HG03354 (cell line): ENCODE data around the gene PPCS.
A peak's percentile ranks its signal among the peaks of the same experiment; 100 is the strongest.

Experiments used
- ATAC-seq: cut with Tn5 transposase; IDR thresholded peaks from one replicate; pipeline ENCODE4 v1.9.1; 2021; ENCODE audit warnings: mild to moderate bottlenecking; ENCODE audit not compliant: unreplicated experiment, poor library complexity, severe bottlenecking

Gene PPCS

GRCh38 chr1:42456010-42456753 lies at the start of gene PPCS, which contains the start of gene ZMYND12:
TSS of gene PPCS (plus strand) at chr1:42456543. CDS start at chr1:42456566, 23 bp downstream.
TSS of gene ZMYND12 (minus strand) at chr1:42456022. CDS start at chr1:42455997, 25 bp downstream.
- peak; percentile 91 for ATAC-seq

DNA sequence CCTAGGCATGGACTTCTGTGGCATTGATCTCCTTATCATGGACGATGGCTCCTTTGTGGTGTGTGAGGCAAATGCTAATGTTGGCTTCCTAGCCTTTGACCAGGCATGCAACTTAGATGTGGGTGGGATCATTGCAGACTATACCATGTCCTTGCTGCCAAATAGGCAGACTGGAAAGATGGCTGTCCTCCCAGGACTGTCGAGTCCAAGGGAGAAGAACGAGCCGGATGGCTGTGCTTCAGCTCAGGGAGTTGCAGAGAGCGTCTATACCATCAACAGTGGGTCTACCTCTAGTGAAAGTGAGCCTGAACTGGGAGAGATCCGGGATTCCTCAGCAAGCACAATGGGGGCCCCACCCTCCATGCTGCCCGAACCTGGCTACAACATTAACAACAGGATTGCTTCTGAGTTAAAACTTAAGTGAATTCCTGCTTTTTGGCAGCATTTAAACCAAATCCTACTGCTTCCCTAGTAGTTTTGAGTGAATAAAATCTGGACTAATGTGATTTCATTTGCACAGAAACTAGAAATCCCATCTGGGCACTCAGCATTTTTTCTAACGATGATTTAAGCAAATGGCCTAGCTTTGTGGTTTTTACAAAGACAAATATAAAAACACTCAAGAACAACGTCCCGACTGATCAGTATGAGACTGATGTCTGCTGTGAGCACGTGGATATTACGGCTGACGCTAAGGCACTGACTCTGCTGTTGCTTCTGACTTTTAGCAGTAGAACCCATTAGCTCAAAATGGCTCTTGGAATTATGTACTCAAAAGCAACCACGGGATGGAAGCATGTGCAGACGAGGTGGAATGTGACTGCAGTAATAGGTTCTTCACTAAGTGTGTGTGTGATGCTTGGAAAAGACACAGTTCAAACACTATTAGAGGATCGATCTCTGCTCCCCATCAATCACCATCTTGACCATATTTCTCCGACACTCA lies 41.5 kb upstream of the PPCS start:
- ATAC-seq: no peak

DNA sequence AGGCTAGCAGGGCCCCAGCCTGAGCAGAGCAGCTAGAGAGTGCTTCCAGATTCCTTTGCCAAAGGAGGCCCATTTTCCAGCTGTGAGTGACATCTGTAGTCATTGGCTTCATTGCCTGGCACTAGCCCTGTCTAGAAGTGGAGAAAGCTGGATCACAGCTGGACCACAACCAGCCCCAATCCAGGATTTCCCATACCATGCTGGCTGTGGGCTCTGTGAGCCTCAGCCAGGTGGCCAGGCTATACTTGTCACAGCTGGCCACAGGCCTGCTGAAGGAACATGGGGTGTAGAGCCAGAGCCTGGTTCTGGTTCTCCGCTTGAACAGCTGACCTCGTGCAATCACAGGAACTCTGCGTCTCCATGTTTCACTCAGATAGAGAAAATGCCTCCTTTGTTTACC lies 39.2 kb upstream of the PPCS start:
- no peak for ATAC-seq

- ATAC-seq: no peak
Measured at GRCh38 chr1:42418516-42418915, 37.8 kb upstream of the PPCS start.

DNA sequence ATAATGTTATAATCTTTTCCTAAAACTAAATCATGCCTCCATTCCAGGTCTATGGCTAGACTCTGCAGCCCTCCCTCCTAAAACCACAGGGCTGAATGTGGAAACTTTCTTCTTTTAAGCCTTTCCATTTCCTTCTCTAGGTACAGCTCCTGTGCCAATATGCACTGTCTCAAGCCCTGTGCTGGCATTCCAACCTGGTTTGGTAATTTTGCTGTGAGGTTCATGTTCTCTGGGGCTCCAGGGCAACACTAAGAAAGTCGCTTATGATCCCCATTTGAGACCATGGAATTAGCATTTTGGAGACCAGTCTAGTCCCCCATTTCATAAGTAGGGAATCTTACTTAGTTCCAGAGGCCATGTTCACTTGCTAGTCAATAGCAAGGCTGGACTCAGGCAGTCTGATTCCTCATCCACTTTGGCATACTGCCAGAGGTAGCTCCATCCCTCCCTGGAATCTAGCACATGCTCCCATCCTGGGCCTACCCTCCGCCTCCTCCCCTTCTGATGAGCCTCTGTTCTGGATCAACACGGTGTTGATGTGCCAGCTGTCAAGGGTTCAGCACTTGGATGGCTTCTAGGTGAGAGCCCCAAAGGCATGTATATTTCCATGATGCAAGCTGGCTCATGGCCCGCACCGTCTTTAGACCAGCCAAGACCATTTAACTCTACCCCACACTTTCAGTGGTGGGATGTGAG lies 37.1 kb upstream of the PPCS start:
- ATAC-seq: no peak

DNA sequence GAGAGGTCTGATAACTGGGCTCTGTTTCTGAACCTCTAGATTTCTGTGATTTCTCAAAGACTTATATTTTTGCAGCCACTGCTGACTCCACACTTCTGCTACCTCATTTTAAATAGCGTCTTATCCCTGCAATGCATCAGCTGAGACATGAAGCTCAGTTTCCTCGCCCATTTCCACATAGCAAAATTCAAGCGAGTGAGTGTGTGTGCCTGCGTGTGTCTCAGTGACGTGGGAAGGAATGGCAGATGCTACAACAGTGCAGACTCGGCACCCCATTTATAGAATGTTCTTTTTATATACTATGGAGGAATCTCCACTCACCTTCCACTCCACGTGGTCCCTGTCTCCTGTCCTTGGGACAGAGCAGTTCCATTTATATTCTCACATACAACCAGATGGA lies 36.2 kb upstream of the PPCS start:
- ATAC-seq: no peak

DNA sequence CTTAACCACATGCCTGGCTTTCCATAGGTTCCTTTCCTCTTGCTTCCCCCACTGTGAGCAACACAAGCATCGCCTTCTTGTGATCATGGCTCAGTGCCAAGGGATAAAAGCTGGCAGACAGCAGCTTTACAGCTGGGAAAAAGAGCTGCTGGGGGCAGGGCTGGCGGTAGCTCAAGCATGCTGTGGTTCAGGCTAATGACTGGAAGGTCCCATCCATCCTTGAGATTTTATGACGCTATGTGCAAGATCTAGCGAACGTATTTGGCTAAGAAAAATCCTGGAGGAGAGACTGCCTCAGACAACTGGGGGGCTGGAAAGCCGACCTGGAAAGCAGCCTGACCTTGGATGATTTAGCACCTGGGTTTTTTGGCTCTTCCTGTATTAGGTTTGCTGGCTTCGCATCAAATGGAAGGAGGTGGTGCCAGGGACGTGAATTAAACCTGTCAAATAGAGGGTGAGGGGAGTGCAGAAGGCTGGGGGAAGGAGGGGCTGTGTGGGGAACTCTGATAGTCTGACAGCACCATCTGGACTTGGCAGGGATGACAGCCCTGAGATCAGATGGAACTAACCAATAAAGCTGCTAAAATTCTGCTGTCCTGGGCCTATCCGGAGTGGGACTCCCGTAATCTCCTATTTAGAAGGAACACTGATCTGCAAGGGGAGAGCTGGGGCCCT lies 35.3 kb upstream of the PPCS start:
- no peak for ATAC-seq

DNA sequence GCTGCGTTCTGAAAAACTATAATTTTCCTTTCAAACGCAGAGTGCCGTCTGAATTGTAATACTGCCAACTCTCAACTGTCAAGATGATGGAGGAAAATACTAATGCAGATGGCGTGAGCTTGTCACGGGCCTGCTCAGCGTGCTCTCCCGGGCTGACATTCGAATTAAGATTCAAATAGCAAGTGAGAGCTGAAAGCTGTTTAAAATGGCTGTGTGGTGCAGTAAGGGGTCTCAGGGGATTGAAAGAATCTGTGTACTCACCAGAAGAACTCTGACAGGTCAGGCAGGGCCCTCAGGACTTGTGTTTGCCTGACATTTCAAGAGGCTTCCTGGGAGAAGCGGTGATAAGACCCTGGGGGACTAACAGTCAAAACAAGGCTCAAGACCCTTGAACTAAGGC lies 33.6 kb upstream of the PPCS start:
- ATAC-seq: no peak

DNA sequence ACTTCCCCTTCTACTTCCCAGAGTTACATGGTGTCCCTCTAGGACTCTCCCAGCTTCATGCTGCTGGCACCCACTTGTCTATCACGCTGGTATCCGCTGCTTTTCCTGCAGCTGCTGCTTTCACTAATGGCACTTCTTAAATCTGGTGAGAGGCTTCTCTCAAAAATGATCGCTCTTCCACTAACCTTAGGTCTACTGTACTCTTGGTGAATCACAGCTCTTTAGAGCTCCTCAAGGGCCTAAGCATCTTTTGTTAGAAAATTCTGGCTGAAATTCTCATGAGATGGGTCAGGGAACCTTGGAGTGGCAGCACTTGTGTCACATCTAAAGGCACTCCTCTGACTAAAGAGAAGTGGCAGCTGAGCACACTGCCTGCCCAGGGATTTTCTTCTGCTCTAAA lies 32.7 kb upstream of the PPCS start:
- no peak for ATAC-seq

- no peak for ATAC-seq
Measured at GRCh38 chr1:42424201-42424600, 32.1 kb upstream of the PPCS start.

DNA sequence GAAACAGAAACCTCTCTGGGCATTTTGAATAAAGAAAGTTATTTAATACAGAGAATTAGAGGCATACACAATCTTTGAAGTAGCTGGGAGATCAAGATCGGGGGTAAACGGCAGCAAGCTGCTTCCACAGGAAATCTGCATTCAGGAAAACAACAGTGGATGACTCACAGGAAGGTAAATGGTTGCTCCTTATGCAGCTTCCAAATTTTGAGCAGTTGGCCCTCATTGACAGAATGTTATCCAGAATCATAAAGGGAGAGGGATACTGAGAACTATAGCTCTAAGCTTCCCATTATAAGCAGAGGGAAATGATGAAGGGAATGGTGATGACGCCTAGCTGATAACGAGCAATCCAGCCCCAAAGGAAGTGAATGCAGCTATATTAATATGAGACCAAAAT lies 29.1 kb upstream of the PPCS start:
- no peak for ATAC-seq

GRCh38 chr1:42429603-42430002 lies 26.7 kb upstream of the PPCS start:
- no peak for ATAC-seq

DNA sequence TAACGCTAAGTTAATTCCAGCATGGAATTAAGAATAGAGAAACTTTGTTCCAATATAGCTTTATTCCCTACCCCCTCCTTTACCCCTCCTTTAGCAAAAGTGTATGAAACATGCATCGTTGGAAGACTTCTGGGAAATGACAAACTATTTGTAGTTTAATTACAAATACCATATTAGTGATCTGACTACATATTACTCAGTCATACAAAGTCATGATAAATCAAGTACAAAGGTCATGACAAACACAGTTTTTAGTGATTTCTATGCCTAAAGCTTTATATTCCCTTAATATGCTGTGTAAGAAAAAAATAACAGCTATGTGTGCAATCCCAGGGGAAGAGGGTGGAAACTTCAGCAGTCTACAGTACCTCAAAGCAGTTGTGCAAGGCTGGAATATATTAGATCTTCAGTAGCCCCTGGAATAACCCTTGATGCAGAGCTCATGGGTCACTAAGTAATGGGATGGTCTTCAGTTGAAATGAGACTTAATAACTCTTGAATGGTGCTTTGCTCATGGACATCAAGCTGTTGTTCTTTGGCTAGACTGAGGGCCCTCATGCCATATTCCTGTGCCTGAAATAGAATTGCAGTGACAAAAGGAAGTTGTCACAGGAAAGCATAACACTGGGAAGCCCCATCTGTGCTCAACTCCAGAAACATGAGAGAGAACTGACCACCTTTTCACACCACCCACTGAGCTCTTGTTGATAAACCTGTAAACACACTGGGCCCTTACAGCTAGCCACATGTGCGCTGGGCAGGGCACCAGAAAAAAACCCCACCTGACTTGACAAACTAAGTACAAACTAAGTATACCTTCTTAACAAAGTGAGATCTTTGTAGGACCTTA lies 25.8 kb upstream of the PPCS start:
- ATAC-seq: no peak

GRCh38 chr1:42431514-42431913 lies 24.8 kb upstream of the PPCS start:
- ATAC-seq: no peak

DNA sequence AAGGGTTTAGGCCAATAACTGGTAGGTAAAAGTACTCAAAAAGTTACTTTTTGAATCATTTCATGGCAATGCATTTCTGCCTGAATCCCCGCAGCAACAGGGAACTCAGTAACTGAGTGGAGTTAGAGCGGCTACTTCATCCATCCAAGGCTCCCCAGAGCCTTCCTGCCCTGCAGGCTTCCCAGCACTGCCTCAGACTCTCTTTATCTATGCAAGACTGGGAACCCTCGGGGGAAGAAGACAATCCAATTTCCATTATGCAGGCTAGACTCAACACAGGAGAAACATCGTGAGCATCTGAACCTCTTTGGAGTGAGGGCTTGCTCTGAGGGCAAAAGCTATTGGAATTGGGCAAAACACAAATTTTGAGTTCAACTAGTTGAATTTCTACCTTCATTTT lies 23.6 kb upstream of the PPCS start:
- no peak for ATAC-seq

GRCh38 chr1:42433369-42433768 lies 23.0 kb upstream of the PPCS start:
- ATAC-seq: no peak

DNA sequence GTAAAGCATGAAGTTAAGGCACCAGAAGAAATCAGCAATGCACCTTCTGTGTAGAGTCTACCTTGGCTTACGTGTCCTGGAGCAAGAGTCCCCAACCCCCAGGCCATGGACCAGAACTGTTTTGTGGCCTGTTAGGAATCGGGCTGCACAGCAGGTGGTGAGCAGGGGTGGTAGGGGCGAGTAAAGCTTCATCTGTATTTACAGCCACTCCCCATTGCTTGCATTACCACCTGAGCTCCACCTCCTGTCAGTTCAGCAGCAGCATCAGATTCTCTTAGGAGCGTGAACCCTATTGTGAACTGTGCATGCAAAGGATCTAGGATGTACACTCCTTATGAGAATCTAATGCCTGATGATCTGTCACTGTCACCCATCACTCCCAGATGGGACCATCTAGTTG lies 22.0 kb upstream of the PPCS start:
- no peak for ATAC-seq

DNA sequence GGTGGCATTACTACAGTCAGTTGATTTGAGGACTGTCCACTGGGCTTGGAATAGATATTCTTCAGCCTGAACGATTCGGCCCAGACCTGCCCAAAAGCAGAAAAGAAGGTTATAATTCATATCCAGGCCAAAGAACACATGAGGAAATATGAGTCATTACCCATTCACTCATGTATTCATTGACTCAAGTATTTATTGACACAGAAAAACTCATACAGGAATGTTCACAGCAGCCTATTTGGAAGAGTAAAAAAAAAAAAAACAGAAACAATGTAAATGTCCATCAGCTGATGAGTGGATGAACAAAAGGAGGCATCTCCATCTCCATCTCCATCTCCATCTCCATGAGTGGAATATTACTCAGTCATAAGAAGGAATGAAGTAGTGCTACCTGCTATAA lies 16.4 kb upstream of the PPCS start:
- ATAC-seq: no peak

DNA sequence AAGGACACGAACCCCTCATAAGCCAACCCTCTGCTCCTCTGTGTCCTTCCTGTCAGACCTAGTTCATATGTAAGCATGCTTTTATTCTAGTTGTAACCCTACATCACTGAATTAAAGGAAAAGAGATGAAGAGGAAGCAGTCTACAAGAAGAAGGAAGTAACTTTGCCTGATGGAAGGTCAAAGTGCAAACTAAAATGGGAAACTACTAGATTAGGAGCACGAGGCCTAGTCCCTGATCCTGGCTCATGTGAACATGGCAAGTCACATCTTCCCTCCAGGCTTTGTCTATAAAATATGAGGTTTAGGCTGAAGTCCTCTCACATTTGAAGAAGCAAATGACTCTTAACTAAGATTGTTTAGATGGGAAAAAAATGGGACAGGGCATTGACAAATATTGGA lies 13.7 kb upstream of the PPCS start:
- no peak for ATAC-seq
